ENCODE data around the gene EYS.

EYS gene

DNA sequence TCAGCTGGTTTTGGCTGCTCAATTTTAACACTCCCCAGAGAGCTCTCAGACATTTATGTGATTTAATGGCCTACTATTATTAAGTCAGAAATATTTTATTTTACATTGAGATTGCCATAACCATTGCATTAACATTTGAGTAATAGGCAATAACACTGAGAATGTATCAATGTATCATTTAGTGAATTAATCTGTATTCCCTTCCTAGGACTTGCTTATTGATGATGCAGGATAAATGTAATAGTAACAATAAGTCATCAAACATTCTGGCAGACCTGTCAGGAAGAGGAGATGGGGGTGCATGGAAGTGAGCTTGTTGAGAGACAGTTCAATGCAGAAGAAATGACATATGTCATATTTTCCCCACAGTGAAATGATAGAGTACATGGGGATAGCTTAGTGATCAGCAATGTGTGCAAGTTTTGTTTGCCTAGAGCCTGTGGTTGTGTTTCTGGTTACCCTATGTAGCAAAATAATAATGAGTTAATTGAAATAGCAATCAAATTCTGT is 458.9 kb downstream of the EYS start:
- in situ Hi-C loops (cut with MboI; ENCODE audit: low sequenced_read_pairs), result no loop called here

GRCh38 chr6:65231616-65232015 is 475.4 kb downstream of the EYS start:
- in situ Hi-C loops (cut with MboI; ENCODE audit: low sequenced_read_pairs), result no loop called here

DNA sequence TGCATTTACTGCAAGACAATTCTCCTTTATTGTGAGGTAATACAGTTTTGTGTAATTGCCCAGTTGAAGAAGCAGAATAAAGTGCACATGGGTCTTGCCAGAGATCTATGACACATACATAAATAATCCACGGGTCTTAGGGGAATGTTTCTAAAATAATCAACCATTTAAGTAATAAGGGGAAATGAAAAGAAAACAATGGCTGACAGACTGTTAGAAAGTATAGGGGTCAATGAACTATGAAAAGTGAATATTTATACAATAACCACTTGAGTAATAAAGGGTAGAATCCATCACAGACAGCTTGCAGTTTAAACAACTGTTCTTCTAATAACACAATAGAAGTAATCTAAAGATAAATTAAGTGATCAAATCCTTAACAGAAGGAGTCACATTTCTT is 477.2 kb downstream of the EYS start:
- in situ Hi-C loops (cut with MboI; ENCODE audit: low sequenced_read_pairs), result no loop called here

DNA sequence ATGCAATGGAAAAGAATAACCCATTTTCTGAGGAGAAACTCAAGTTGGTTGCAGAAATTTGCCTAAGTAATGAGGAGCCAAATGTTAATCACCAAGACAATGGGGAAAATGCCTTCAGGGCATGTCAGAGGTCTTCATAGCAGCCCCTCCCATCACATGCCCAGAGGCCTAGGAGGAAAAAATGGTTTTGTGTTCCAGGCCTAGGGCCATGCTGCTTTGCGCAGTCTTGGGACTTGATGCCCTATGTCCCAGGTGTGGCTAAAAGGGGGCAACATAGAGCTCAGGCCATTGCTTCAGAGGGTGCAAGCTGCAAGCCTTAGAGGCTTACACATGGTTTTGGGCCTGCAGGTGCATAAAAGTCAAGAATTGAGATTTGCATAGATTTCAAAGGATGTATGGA is 485.9 kb downstream of the EYS start:
- in situ Hi-C loops (cut with MboI; ENCODE audit: low sequenced_read_pairs), result no loop called here

DNA sequence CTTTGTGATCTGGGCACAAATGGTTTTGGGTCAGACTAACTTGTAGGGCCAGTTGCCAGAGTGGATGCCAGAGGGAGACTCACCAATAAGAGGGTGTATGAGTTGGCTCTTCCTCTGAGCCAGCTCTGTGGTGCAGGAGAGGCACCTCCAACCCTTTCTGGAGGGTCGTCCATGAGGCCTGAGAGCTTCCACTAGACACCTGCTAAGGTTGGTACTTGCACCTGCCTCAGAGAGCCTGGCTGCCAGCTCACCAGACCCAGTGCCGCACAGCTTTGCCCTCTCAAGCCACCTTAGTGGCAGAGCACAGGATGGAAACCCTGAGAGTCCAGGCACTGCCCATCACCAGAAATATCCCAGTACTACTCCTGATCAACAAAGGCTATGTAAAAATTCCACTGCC is 504.3 kb downstream of the EYS start:
- in situ Hi-C loops (cut with MboI; ENCODE audit: low sequenced_read_pairs), result no loop called here

GRCh38 chr6:65199683-65200082 is 507.3 kb downstream of the EYS start:
- in situ Hi-C loops (cut with MboI; ENCODE audit: low sequenced_read_pairs), result no loop called here

DNA sequence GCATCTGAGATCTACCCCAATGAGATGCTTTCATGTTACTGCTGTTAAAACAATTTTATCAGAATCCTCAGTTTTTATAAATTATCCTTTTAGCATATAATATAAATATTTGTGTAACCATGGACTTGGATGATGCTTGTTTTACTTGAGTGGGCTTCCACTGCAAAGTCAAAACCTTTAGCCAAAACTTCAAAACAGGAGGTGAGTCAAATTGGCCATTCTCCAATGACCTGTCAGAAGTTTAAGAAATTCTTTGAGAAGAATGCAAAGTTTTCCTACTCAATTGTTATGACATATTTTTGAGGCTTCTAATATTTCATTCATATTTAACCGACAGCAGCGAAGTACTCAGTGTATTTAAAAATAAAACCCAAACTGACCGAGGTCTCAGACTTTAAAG is 507.9 kb downstream of the EYS start:
- in situ Hi-C loops (cut with MboI; ENCODE audit: low sequenced_read_pairs), result no loop called here

- in situ Hi-C loops (cut with MboI; ENCODE audit: low sequenced_read_pairs), result no loop called here
Observed at GRCh38 chr6:65191471-65191870, 515.6 kb downstream of the EYS start.

GRCh38 chr6:65189236-65189881 is 517.7 kb downstream of the EYS start:
- in situ Hi-C loops (cut with MboI; ENCODE audit: low sequenced_read_pairs), result no loop called here

GRCh38 chr6:65186826-65187225 is 520.2 kb downstream of the EYS start:
- in situ Hi-C loops (cut with MboI; ENCODE audit: low sequenced_read_pairs), result no loop called here

- in situ Hi-C loops (cut with MboI; ENCODE audit: low sequenced_read_pairs), result no loop called here
Observed at GRCh38 chr6:65182681-65183080, 524.3 kb downstream of the EYS start.

GRCh38 chr6:65170273-65170672 is 536.8 kb downstream of the EYS start:
- in situ Hi-C loops (cut with MboI; ENCODE audit: low sequenced_read_pairs), result no loop called here

- in situ Hi-C loops (cut with MboI; ENCODE audit: low sequenced_read_pairs), result no loop called here
Observed at GRCh38 chr6:65161661-65162060, 545.4 kb downstream of the EYS start.

DNA sequence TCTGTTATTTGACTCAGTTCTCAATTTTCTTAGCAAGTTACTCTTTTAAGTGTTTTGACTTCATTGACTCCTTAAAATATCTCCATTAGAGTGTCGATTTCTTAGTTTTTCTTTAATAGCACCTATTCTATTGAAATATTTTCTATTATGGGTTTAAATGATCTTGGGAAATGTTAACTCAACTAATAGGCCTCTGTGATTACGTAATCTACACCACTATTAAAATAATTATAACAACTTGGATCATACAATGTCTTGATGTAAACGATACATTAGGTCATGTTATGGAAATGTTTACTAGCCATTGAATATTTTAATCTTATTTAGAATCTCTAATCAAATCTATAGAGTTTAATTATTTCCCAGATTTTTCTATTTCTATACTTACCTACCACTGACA is 550.0 kb downstream of the EYS start:
- in situ Hi-C loops (cut with MboI; ENCODE audit: low sequenced_read_pairs), result no loop called here

DNA sequence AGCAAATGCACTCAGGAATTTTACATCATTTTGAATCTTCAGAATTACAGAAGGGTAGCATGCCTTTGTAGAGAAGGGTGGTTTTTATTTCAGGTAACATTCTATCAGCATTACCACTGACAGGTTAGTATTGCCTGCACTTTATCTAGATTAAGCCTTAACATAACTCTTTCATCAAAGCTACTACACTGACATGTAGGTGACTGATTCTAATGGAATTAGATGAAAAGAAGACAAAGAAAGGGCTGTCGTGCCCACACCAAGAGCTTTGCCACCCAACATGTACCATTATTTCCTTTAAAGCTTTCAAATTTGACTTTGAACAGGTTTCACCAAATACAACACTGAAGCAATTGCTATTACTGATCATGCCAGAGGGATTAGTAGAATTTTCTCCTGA is 551.9 kb downstream of the EYS start:
- in situ Hi-C loops (cut with MboI; ENCODE audit: low sequenced_read_pairs), result no loop called here

- in situ Hi-C loops (cut with MboI; ENCODE audit: low sequenced_read_pairs), result no loop called here
Observed at GRCh38 chr6:65149841-65150240, 557.2 kb downstream of the EYS start.

DNA sequence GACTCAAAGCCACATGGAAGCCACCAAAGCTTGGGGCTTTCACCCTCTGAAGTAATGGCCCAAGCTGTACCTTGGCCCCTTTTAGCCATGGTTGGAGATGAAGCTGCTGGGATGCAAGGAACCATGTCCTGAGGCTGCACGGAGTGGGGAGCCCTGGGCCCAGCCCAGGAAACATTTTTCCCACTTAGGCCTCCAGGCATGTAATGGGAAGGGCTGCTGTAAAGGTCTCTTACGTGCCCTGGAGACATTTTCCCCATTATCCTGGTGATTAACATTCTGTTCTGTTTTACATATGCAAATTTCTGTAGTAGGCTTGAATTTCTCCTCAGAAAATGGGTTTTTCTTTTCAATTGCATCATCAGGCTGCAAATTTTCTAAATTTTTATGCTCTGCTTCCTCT is 558.2 kb downstream of the EYS start:
- in situ Hi-C loops (cut with MboI; ENCODE audit: low sequenced_read_pairs), result no loop called here

GRCh38 chr6:65135567-65135966 is 571.5 kb downstream of the EYS start:
- in situ Hi-C loops (cut with MboI; ENCODE audit: low sequenced_read_pairs), result no loop called here

- in situ Hi-C loops (cut with MboI; ENCODE audit: low sequenced_read_pairs), result no loop called here
Observed at GRCh38 chr6:65126667-65127066, 580.4 kb downstream of the EYS start.

GRCh38 chr6:65123521-65123920 is 583.5 kb downstream of the EYS start:
- in situ Hi-C loops (cut with MboI; ENCODE audit: low sequenced_read_pairs), result no loop called here

GRCh38 chr6:65117817-65118409 is 589.1 kb downstream of the EYS start:
- in situ Hi-C loops (cut with MboI; ENCODE audit: low sequenced_read_pairs), result no loop called here

DNA sequence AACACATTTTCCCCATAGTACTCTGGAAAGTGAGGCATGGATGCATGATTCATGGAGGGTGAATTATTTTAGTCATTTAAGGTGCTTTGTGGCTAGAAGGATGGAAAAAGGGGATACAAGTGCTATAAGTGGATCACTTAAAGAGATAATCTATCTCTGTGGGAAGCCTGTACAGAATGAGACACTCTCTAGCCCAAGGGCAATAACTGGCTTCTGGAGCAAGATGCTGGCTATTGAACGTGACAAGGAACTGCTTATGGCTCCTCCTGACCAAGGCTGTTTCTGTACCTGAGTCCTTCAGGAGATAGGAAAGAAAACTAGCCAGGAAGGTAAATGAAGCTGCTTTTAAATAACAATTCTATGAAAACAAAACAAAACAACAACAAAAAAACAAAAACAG is 590.7 kb downstream of the EYS start:
- in situ Hi-C loops (cut with MboI; ENCODE audit: low sequenced_read_pairs), result no loop called here

DNA sequence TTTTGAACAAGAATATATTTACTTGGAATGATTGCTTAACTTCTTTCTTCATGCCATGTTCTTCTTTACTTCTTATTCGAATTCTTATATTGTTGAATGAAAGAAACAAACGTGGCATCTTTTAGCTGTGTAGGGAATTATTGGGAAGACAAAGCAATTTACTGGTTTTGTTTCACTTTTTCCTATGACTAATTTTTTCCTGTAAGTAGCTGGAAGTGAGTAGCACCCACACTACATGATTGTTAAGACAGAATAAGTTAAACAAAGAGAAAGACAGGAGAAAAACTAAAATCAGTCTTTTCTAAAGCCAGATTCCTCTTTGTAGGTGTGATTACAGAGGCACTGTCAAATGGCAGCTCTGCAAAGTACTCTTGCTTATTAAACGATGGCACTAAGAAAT is 593.4 kb downstream of the EYS start:
- in situ Hi-C loops (cut with MboI; ENCODE audit: low sequenced_read_pairs), result no loop called here
